Upper lobe of left lung (tissue), 6 donors: ENCODE measurements around the gene MYT1. TPM values are rescaled to one million over a fixed set of nuclear protein-coding genes. Genes with fewer than 3 reads are reported as not detected.
A peak's percentile ranks its signal among the peaks of the same experiment; 100 is the strongest.
"Not testable (repeated sequence)": the region's sequence is repeated elsewhere in the genome, so short reads cannot be mapped to it uniquely, and the experiment has no call there.

ENCODE experiments used
- ATAC-seq, 2 donors: fragments of 200-7000 bp; cut with Tn5 transposase; one replicate each; pipeline ENCODE4 v1.9.1; 2022; ENCODE audit warnings: mild to moderate bottlenecking in 2 of 2, moderate library complexity in 2 of 2; ENCODE audit not compliant: low FRiP score in 2 of 2
- DNase-seq, 2 donors: peaks; one replicate each; pipeline ENCODE4 v3.0.0-alpha.2; 2019 to 2020
- H3K27ac ChIP-seq, 4 donors: fragments of 200-600 bp; sonication (generic); one replicate each; pipeline ENCODE4 v1.5.1; 2016 to 2019
- H3K27me3 ChIP-seq, 4 donors: fragments of 200-600 bp; sonication (generic); one replicate each; pipeline ENCODE4 v1.5.1; 2017 to 2019
- H3K36me3 ChIP-seq, 4 donors: fragments of 200-600 bp; sonication (generic); one replicate each; pipeline ENCODE4 v1.5.1; 2016 to 2019
- H3K4me1 ChIP-seq, 4 donors: fragments of 200-600 bp; sonication (generic); one replicate each; pipeline ENCODE4 v1.5.1; 2018 to 2019
- H3K4me3 ChIP-seq, 4 donors: fragments of 200-600 bp; sonication (generic); one replicate each; pipeline ENCODE4 v1.5.1; 2017 to 2019; ENCODE audit warnings: mild to moderate bottlenecking in 2 of 4, moderate library complexity in 1 of 4
- H3K9me3 ChIP-seq, 4 donors: fragments of 200-600 bp; sonication (generic); one replicate each; pipeline ENCODE4 v1.5.1; 2018 to 2019
- CTCF ChIP-seq, 6 experiments: fragments of 450-650 bp in 4 of 6; fragments of 200-600 bp in 2 of 6; sonication (generic) in 2 of 6; IDR thresholded peaks; one replicate each; pipeline ENCODE4 v1.5.1; 2016 to 2019; ENCODE audit warnings: antibody characterized with exemption in 6 of 6
- EP300 ChIP-seq, 4 donors: sonication (generic); formaldehyde crosslinking; IDR thresholded peaks; one replicate each; pipeline ENCODE4 v1.5.1; 2017; ENCODE audit warnings: antibody characterized with exemption in 4 of 4, control low read depth in 2 of 4
- POLR2A ChIP-seq, 4 donors: fragments of 450-650 bp; IDR thresholded peaks; one replicate each; pipeline ENCODE4 v1.5.1; 2016 to 2017; ENCODE audit warnings: antibody characterized with exemption in 4 of 4, mild to moderate bottlenecking in 2 of 4
- POLR2AphosphoS5 ChIP-seq, 2 donors: sonication (generic); formaldehyde crosslinking; IDR thresholded peaks; one replicate each; pipeline ENCODE4 v1.5.1; 2017; ENCODE audit warnings: antibody characterized with exemption in 2 of 2
- WGBS, 2 donors: methylation state at CpG; one replicate each; pipeline ENCODE4 v1.1.5; 2017 to 2018; 5-methylcytosine and 5-hydroxymethylcytosine counted together
- total RNA-seq, 6 donors: library from RNA; depleted of rRNA in 4 of 6; stranded (reverse); fragments of >200 nt in 4 of 6; gene quantifications; one replicate each; pipeline versions ENCODE4 v1.1.0 to v1.2.1, GENCODE V29; 2016 to 2021
- donor health status: DM: no; HTN: no; CAD: no; lungs with moderate emphysema.
- donor health status: DM: no; HTN: yes; CAD: no; lungs with severe emphysema.

The MYT1 gene
- total RNA-seq, 6 donors from 2014 or later: 0.09 to 3.1 TPM; not detected in 4

GRCh38 chr20:64119301-64119680, 45.0 kb upstream of the MYT1 start:
- peak; percentile 1 to 20 for DNase-seq
- Histone ChIP-seq H3K27ac (no peak overlapping the region), H3K36me3 (no peaks in the 10 kb centered on the region), H3K4me1 (peaks cover 0 to 9% (median 4%) of the 10 kb centered on the region in 4 donors), H3K4me3 (no peak overlapping the region), H3K27me3 (no peaks in the 10 kb centered on the region), H3K9me3 (no peaks in the 10 kb centered on the region)
- 77 to 91% methylated on average over 8 of the region's 8 CpGs for WGBS, 2 donors
- TF ChIP-seq POLR2A (IDR thresholded peaks at IDR 0.05) (no peak), EP300 (IDR thresholded peaks at IDR 0.05) (no peak), CTCF (IDR thresholded peaks at IDR 0.05) (no peak), POLR2AphosphoS5 (IDR thresholded peaks at IDR 0.05) (no peak)
- ATAC-seq: no peak

- Histone ChIP-seq H3K27ac (no peak overlapping the region), H3K36me3 (no peaks in the 10 kb centered on the region), H3K4me1 (peaks cover 0 to 9% (median 4%) of the 10 kb centered on the region in 4 donors), H3K4me3 (no peak overlapping the region), H3K27me3 (no peaks in the 10 kb centered on the region), H3K9me3 (no peaks in the 10 kb centered on the region)
- ATAC-seq (peak in 1 of 2 donors; percentile 41), DNase-seq (peak in 1 of 2 donors; percentile 13)
- WGBS, 2 donors: 48 to 63% methylated on average over 7 to 14 of the region's 14 CpGs
- no peak for TF ChIP-seq CTCF (IDR thresholded peaks at IDR 0.05)
- no peak for TF ChIP-seq POLR2AphosphoS5 (IDR thresholded peaks at IDR 0.05)
- TF ChIP-seq EP300 (IDR thresholded peaks at IDR 0.05): no peak
- TF ChIP-seq POLR2A (IDR thresholded peaks at IDR 0.05): no peak
Measured at GRCh38 chr20:64119681-64120341, 44.4 kb upstream of the MYT1 start.

DNA sequence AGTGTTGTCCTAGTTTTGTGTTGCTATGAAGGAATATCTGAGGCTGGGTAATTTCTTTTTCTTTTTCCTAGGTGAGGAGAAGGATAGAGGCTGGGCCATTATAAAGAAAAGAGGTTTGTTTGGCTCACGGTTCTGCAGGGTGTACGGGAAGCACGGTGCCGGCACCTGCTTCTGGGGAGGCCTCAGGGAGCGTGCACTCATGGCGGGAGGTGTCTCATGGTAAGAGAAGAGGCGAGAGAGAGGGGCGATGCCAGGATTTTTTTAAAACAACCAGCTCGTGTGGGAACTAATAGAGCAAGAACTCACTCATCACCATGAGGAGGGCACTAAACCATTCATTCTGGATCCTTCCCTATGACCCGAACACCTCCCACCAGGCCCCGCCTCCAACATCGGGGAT, 42.7 kb upstream of the MYT1 start:
- TF ChIP-seq CTCF (IDR thresholded peaks at IDR 0.05) (no peak), POLR2A (IDR thresholded peaks at IDR 0.05) (no peak), EP300 (IDR thresholded peaks at IDR 0.05) (no peak), POLR2AphosphoS5 (IDR thresholded peaks at IDR 0.05) (no peak)
- DNase-seq: peak; percentile 14 to 18
- Histone ChIP-seq H3K27ac (no peak overlapping the region), H3K9me3 (no peaks in the 10 kb centered on the region), H3K36me3 (no peaks in the 10 kb centered on the region), H3K27me3 (no peaks in the 10 kb centered on the region), H3K4me3 (no peak overlapping the region), H3K4me1 (peaks cover 0 to 9% (median 4%) of the 10 kb centered on the region in 4 donors)
- 81 to 83% methylated on average over 12 of the region's 12 CpGs for WGBS, 2 donors
- no peak for ATAC-seq

- WGBS, 2 donors: 66 to 72% methylated on average over 11 of the region's 11 CpGs
- H3K4me1 ChIP-seq, H3K36me3 ChIP-seq, H3K27me3 ChIP-seq, H3K4me3 ChIP-seq, ATAC-seq, H3K27ac ChIP-seq, H3K9me3 ChIP-seq: not testable (repeated sequence)
- peak in 1 of 2 donors; percentile 16 for DNase-seq
Measured at GRCh38 chr20:64122927-64123326, 41.3 kb upstream of the MYT1 start.

- not testable (repeated sequence) for H3K4me1 ChIP-seq, H3K36me3 ChIP-seq, ATAC-seq, H3K27me3 ChIP-seq, H3K4me3 ChIP-seq, H3K9me3 ChIP-seq, H3K27ac ChIP-seq
- WGBS, 2 donors: 65 to 73% methylated on average over 11 of the region's 11 CpGs
- DNase-seq: peak in 1 of 2 donors; percentile 2
Measured at GRCh38 chr20:64123517-64123916, 40.7 kb upstream of the MYT1 start.

DNA sequence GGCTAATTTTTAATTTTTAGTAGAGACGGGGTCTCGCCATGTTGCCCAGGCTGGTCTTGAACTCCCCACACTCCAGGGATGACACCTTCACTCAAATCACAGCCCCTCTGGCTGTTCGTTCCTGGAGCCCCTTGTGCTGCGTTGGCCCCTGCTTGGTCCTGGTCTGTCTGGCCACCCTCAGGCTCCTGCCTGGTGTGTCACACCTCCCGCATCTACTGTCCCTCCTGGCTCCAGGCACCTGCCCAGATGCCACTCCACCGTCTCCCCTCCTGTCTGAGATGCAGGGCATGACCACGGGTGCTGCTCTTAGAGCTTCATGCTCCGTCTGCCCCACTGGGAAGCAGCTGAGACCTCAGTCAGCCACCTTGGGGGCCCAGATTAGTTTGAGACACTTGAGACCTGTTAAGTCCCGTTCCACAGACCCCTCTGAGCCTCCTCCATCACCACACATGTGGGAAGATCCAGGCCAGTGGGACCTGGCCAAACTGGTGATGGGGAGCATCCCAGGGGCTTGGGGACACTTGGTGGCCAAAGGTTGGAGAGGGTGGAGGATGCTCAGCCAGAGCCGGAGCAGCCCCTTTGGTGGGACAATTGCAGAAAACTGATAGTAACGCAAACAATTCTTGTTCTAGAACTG, 35.0 kb upstream of the MYT1 start:
- ATAC-seq (peak in 1 of 2 donors; percentile 51), DNase-seq (peak in 1 of 2 donors; percentile 15)
- Histone ChIP-seq H3K4me1 (no peaks in the 10 kb centered on the region), H3K36me3 (no peaks in the 10 kb centered on the region), H3K27ac (no peak overlapping the region), H3K27me3 (peaks cover 0 to 5% (median 0%) of the 10 kb centered on the region in 4 donors), H3K9me3 (no peaks in the 10 kb centered on the region), H3K4me3 (no peak overlapping the region)
- WGBS, 2 donors: 84% methylated on average over 11 of the region's 11 CpGs
- TF ChIP-seq POLR2A (IDR thresholded peaks at IDR 0.05): no peak
- TF ChIP-seq CTCF (IDR thresholded peaks at IDR 0.05): no peak
